ENCODE results near the gene TTLL7.

TTLL7 gene

DNA sequence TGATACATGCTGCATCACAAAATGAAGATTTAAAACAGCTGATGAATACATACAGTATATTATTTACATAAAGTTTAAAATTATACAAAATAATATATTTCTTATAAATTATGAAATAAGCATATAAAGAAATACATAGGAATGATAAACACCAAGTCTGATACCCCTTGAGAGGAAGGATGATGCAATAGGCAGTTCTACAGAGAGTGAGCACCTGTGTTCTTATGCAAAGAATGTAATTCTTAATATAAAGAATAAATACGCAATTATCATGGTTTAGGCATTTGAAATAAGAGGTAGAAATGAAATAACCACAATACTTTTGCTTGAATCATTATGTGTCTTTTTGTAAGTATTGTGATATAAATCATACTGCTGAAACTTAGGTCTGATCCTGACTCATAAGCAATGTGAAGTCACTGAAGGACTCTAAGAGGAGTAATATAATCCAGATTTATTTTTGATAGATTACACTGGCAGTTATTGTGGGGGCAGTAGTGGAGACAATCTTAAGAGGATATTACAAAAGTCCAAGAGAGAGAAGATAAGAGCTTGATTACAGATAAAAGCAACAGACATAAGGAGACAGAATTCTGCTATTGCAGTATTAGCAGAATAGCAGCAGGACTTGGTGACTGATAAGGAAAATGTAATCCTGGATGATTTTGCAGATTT is 39.0 kb downstream of the TTLL7 start:
- TF ChIP-seq TAF1 (IDR thresholded peaks at IDR 0.05; ENCODE audit: borderline replicate concordance, low read depth, low read length) = no peak
- TF ChIP-seq POLR2A (IDR thresholded peaks at IDR 0.05; ENCODE audit: low read depth, low read length) = no peak
- TF ChIP-seq POLR2AphosphoS5 (IDR thresholded peaks at IDR 0.05; ENCODE audit: low read depth, low read length) = no peak
- DNase-seq (ENCODE audit: insufficient read length) (no peak), FAIRE-seq (no peak)

DNA sequence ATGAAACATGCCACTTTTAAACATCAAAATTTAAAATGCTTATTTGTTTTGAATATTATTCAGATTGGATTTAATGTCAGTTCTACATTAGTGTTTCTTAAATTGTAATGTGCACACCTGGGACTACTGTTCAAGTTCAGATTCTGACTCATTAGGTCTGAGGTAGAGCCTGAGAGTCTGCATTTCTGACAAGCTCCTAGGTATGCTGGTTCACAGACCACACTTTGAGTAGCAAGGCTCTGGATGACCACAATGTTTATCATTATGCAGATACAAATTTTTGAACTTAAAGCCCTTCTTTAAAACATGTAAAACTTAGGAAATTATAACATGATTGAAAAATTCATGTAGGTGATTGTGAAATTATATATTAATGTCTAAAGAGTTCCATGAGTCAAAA is 40.2 kb downstream of the TTLL7 start:
- FAIRE-seq (no peak), DNase-seq (ENCODE audit: insufficient read length) (no peak)
- TF ChIP-seq TAF1 (IDR thresholded peaks at IDR 0.05; ENCODE audit: borderline replicate concordance, low read depth, low read length) (no peak), POLR2A (IDR thresholded peaks at IDR 0.05; ENCODE audit: low read depth, low read length) (no peak), POLR2AphosphoS5 (IDR thresholded peaks at IDR 0.05; ENCODE audit: low read depth, low read length) (no peak)

DNA sequence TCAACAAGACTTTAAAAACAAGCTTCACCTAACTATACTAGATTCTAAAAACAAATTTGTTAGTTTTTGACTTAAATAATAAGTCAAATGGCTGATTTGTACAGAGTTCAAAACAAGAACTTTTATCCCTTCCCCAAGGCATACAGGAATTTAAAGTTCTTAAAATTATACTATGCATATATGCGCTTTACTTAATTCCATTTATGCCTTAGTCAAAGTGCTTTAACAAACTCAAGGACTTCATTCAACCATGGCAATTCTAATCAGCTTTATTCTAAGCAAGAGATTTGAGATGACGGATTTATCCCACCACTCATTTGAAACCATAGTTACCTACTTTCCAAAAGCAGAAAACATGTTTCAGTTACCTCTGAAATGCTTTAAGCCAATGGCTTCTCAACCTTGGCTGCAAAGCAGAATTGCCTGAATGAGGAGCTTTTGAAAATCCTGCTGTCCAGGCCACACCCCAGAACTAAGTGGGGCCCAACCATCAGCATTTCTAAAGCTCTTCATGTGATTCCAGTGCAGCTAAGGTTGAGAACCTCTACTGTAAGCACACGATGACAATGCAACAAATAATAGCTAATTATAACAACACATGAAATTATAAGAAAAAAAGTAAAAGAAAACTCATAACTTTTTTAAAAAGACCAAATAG is 44.6 kb downstream of the TTLL7 start:
- no peak for DNase-seq (ENCODE audit: insufficient read length)
- FAIRE-seq = no peak
- TF ChIP-seq POLR2A (IDR thresholded peaks at IDR 0.05; ENCODE audit: low read depth, low read length) = no peak
- TF ChIP-seq TAF1 (IDR thresholded peaks at IDR 0.05; ENCODE audit: borderline replicate concordance, low read depth, low read length) = no peak
- no peak for TF ChIP-seq POLR2AphosphoS5 (IDR thresholded peaks at IDR 0.05; ENCODE audit: low read depth, low read length)

DNA sequence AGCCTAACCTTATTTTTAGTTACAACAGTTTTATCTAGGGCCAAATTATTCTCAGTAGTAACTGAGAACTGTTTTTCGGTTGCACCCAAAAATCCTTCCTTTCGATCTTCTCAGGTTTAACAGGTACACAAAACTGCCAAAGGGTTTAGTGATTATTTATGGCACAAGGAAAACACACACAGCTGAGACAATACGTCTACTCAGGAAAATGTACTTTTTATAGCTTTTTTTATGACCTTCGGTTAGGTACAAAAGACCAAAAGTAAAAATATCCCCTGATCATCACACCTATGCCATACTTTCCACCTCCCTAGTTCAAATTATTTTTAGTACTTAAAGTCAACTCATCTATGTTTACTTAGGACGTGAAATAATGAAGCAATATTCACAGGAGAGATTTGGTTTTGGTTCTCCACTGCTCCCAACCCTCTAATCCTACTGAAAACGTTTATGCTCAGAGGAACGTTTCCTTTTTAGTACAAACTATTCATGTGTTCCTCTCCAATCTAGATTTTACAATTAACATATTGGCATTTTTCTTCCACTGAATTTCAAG is 48.7 kb downstream of the TTLL7 start:
- TF ChIP-seq POLR2A (IDR thresholded peaks at IDR 0.05; ENCODE audit: low read depth, low read length) (no peak), TAF1 (IDR thresholded peaks at IDR 0.05; ENCODE audit: borderline replicate concordance, low read depth, low read length) (no peak), POLR2AphosphoS5 (IDR thresholded peaks at IDR 0.05; ENCODE audit: low read depth, low read length) (no peak)
- no peak for FAIRE-seq
- DNase-seq (ENCODE audit: insufficient read length) = no peak

DNA sequence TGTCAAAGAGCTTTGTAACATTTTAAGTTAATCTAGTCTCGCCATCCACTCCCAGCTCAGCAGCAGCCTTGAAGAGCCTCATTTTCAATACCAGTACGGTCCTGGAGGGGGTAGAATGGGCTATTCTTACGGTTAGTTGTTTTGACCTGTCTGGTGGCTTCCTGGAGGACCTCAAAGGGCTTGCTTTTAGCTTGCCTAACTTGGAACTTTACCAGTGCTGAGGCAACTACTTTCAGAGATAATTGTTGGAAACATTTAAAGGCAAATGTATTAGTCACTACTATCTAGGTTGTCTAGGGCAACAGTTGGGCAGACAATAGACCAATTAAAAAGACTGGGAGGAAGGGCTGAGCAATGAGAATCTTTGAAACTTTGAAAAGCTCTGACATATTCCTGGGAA is 56.0 kb downstream of the TTLL7 start:
- DNase-seq (ENCODE audit: insufficient read length) (no peak), FAIRE-seq (no peak)
- TF ChIP-seq POLR2A (IDR thresholded peaks at IDR 0.05; ENCODE audit: low read depth, low read length) = no peak
- TF ChIP-seq TAF1 (IDR thresholded peaks at IDR 0.05; ENCODE audit: borderline replicate concordance, low read depth, low read length) = no peak
- no peak for TF ChIP-seq POLR2AphosphoS5 (IDR thresholded peaks at IDR 0.05; ENCODE audit: low read depth, low read length)

DNA sequence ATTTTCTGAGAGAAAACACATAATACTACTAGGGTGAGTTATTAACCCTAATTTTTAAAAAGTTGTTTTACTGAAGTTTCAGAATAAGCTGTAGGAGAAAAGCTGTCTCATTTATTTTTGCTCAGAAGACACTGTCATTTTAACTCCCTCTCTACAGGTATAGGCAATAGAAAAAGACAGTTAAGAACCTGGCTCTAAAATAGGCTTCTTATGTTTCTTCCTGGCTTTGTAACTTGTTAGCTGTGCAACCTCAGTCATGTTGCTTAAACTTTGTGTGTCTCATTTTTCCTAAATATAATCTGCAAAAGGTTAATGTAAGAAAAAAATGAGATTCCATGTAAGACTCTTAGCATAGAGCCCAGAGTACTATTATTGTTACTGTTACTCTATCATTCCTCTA is 64.4 kb downstream of the TTLL7 start:
- TF ChIP-seq POLR2A (IDR thresholded peaks at IDR 0.05; ENCODE audit: low read depth, low read length) = no peak
- no peak for TF ChIP-seq TAF1 (IDR thresholded peaks at IDR 0.05; ENCODE audit: borderline replicate concordance, low read depth, low read length)
- no peak for TF ChIP-seq POLR2AphosphoS5 (IDR thresholded peaks at IDR 0.05; ENCODE audit: low read depth, low read length)
- DNase-seq (ENCODE audit: insufficient read length) (no peak), FAIRE-seq (no peak)

DNA sequence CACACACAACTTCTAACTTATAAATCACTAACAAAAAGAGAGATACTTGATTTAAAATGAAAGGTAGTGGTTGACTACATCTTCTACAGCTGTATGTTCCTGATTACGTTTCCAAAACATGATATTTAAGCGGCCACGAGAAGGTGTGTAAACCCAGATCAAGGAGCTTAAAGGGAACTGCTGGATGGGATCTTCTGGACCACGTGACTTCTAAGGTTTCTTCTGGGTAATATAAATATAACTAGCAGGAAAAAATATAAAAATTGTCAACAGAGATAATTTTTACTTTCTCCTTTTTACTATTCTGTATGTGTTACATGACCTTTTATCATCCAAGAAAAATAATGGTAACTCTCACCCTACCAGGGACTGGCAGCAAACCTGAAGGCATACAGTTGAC is 66.2 kb downstream of the TTLL7 start:
- TF ChIP-seq POLR2AphosphoS5 (IDR thresholded peaks at IDR 0.05; ENCODE audit: low read depth, low read length) (no peak), TAF1 (IDR thresholded peaks at IDR 0.05; ENCODE audit: borderline replicate concordance, low read depth, low read length) (no peak), POLR2A (IDR thresholded peaks at IDR 0.05; ENCODE audit: low read depth, low read length) (no peak)
- FAIRE-seq (no peak), DNase-seq (ENCODE audit: insufficient read length) (no peak)

DNA sequence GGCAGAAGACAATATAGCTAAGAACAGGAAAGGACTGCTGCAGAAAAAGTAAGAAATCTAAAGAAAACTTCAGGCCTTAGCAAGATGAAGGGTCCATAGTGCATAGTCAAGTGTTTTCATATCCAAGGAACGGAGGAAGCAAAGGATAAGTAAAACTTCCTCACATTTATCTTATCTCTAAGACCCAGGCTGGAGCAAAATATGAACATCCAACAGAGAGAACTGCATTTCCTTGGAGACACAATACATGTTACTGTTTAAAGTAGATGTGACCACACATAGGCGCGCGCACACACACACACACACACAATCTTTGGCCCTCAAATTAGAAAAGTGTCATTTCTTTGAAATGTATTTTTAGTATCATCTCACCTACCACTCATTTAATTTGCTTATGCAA is 66.7 kb downstream of the TTLL7 start:
- no peak for DNase-seq (ENCODE audit: insufficient read length)
- FAIRE-seq = no peak
- TF ChIP-seq TAF1 (IDR thresholded peaks at IDR 0.05; ENCODE audit: borderline replicate concordance, low read depth, low read length) (no peak), POLR2A (IDR thresholded peaks at IDR 0.05; ENCODE audit: low read depth, low read length) (no peak), POLR2AphosphoS5 (IDR thresholded peaks at IDR 0.05; ENCODE audit: low read depth, low read length) (no peak)

DNA sequence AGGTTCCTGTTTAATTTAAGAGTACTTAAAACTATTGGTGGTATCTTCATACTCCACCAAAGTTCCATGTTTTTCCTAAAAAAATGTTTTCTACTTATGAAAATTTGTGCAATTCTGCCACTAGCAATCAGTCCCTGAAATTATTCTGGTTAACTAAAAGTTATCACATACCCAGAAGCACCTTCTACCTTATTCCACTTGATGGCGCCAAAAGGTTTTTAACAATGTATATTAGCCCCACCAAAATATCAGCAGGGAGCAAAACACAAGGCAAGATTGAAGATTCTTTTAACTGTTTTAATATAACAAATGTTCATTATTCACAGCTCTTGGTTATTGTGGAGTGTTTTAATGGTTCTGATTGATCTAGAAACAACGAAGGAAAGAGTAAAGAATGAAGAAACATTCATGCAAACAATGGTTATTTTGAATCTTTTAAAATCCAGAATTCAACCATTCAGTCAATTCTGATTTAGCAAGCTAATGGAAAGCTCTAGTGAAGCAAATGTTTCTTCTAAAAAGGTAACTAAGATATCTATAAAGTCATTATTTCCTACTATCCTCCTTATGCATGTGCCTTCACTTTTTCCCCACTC is 67.2 kb downstream of the TTLL7 start:
- TF ChIP-seq POLR2A (IDR thresholded peaks at IDR 0.05; ENCODE audit: low read depth, low read length) = no peak
- TF ChIP-seq POLR2AphosphoS5 (IDR thresholded peaks at IDR 0.05; ENCODE audit: low read depth, low read length) = no peak
- no peak for TF ChIP-seq TAF1 (IDR thresholded peaks at IDR 0.05; ENCODE audit: borderline replicate concordance, low read depth, low read length)
- DNase-seq (ENCODE audit: insufficient read length) (no peak), FAIRE-seq (peak; percentile 51)

DNA sequence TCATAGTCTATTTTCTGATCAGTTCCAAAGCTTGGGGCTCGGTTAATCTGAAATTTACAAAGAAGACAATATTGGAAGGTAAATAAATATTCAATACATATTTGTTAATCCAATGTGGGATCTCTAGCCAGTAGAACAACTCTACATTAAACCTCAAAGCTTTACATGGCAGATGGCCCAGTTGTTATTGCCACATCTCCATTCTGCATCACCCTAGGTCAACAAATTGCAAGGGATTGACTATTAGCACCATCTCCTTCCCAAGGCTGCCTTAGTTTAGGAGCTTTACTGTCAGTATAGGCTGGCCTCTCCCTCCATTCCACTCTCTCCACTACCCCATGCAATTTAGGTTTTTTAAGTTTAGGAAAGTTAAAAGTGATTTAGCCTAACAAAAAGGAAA is 69.7 kb downstream of the TTLL7 start:
- FAIRE-seq (no peak), DNase-seq (ENCODE audit: insufficient read length) (no peak)
- TF ChIP-seq TAF1 (IDR thresholded peaks at IDR 0.05; ENCODE audit: borderline replicate concordance, low read depth, low read length) = no peak
- no peak for TF ChIP-seq POLR2AphosphoS5 (IDR thresholded peaks at IDR 0.05; ENCODE audit: low read depth, low read length)
- TF ChIP-seq POLR2A (IDR thresholded peaks at IDR 0.05; ENCODE audit: low read depth, low read length) = no peak

DNA sequence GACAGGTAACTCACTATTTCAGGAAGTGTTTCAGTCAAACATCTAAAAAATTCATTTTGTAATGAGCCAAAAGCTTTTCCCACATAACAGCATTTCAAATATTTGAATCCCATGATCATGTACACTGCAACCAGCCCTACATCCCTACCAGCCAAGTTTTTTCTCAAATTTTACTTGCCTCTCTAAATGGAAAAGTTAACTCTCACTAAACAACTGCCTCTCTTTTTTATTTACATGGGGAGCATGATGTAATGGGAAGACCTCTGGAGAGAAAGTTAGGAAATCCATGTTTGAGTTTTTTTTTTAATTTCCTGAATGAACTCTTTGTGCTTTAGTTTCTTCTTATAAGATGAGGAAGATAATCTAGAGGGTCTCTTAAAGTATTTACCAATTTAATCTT is 70.5 kb downstream of the TTLL7 start:
- DNase-seq (ENCODE audit: insufficient read length) = no peak
- TF ChIP-seq POLR2A (IDR thresholded peaks at IDR 0.05; ENCODE audit: low read depth, low read length) (no peak), POLR2AphosphoS5 (IDR thresholded peaks at IDR 0.05; ENCODE audit: low read depth, low read length) (no peak), TAF1 (IDR thresholded peaks at IDR 0.05; ENCODE audit: borderline replicate concordance, low read depth, low read length) (no peak)
- no peak for FAIRE-seq
